Ovary (tissue), 9 donors: ENCODE measurements around the gene ADH1C. TPM values are rescaled to one million over a fixed set of nuclear protein-coding genes. Genes with fewer than 3 reads are reported as not detected.
A peak's percentile ranks its signal among the peaks of the same experiment; 100 is the strongest.

Experiments
- DNase-seq, 5 donors: peaks; one replicate each; pipeline ENCODE4 v3.0.0-alpha.2; 2019 to 2020
- H3K27ac ChIP-seq, 2 donors: fragments of 200-600 bp; one replicate each; pipeline versions ENCODE4 v1.5.1 to v1.8.0; 2019 to 2022
- H3K27me3 ChIP-seq: fragments of 200-600 bp; one replicate; pipeline ENCODE4 v1.8.0; 2022
- H3K36me3 ChIP-seq: fragments of 200-600 bp; sonication (generic); one replicate; pipeline ENCODE4 v1.5.1; 2019
- H3K4me1 ChIP-seq: one replicate; pipeline ENCODE4 v1.8.1; 2013; ENCODE audit warnings: mild to moderate bottlenecking, moderate library complexity; ENCODE audit not compliant: insufficient read depth
- H3K4me3 ChIP-seq: fragments of 200-600 bp; sonication (generic); one replicate; pipeline ENCODE4 v1.5.1; 2017
- H3K9me3 ChIP-seq, 2 donors: fragments of 200-600 bp in 1 of 2; sonication (generic) in 1 of 2; one replicate each; pipeline versions ENCODE4 v1.5.1 to v1.8.1; 2013 to 2019; ENCODE audit warnings: mild to moderate bottlenecking in 1 of 2, moderate library complexity in 1 of 2
- EP300 ChIP-seq: sonication (generic); formaldehyde crosslinking; IDR thresholded peaks from one replicate; pipeline ENCODE4 v1.6.1; 2017; ENCODE audit warnings: antibody characterized with exemption
- POLR2A ChIP-seq: fragments of 450-650 bp; IDR thresholded peaks from one replicate; pipeline ENCODE4 v1.6.1; 2017; ENCODE audit warnings: antibody characterized with exemption, mild to moderate bottlenecking, moderate library complexity
- WGBS, 3 donors: extraction: QIAGEN DNeasy Blood & Tissue Kit in 1 of 3; methylation state at CpG; one replicate each; pipeline versions ENCODE4 v1.1.5 to v1.1.7; 2013 to 2017; 5-methylcytosine and 5-hydroxymethylcytosine counted together
- intact Hi-C, 4 donors: fragments of 100-400 bp; cut with DNase I; formaldehyde crosslinking; loops; one replicate each; pipeline versions ENCODE4 v1.11.0 to v1.15.1; 2022 to 2023
- polyA plus RNA-seq, 2 donors: library from polyadenylated mRNA; stranded (reverse); fragments of 200-250 nt in 1 of 2; fragments of 350-450 nt in 1 of 2; fragmentation: Illumina TruSeq in 1 of 2; extraction: RNeasy Lipid Tissue Mini Kit (QIAGEN cat#74804) in 1 of 2; gene quantifications; one replicate each; pipeline ENCODE4 v1.2.3, GENCODE V29; 2013 to 2014
- total RNA-seq, 7 donors: library from RNA; depleted of rRNA in 2 of 7; stranded (reverse); fragments of >200 nt in 2 of 7; fragmentation: NEBNext Ultra II Directional in 3 of 7; extraction: Animal tissue kit (Norgen Biotek cat#: 25700) in 3 of 7; gene quantifications; one replicate each; pipeline versions ENCODE4 v1.1.0 to v1.2.4, GENCODE V29; 2016 to 2023
- TF ChIP-seq, protein P1 (sequence below), 3 donors: fragments of 450-650 bp in 2 of 3; fragments of 200-600 bp in 1 of 3; IDR thresholded peaks; one replicate each; pipeline versions ENCODE4 v1.5.1 to v1.8.0; 2016 to 2022; ENCODE audit warnings: antibody characterized with exemption in 3 of 3, mild to moderate bottlenecking in 1 of 3
- donor health status: DM: no; HTN: no; CAD: no; lungs with moderate emphysema.
- donor health status: DM: no; HTN: no; CAD: no.
- donor health status: Bipolar disorder and iron deficiency.
- donor health status: DM: yes; HTN: yes; CAD: no.
- donor health status: DM: no; HTN: no; CAD: no.
- donor health status: DM: yes; HTN: yes; CAD: no.

Gene ADH1C
- total and polyA plus RNA-seq, 9 donors = 1.5 to 21.6 (median 7.0) TPM

DNA sequence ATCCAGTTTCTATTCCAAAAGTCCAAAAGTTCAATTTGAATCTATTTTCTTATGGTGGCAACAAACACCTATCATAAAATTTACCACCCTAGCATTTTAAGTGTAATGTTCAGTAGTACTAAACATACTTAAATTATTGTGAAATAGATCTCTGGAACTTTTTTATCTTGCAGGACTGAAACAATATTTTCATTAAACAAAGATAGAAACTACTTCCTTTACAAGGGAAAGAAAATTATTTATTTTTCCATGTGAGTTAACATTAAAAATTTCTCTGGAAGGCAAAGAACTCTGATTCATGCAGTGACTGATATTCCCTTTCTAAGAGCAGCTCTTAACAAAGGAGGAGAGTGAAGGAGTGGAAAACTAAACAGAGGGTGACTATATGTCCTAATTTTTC lies 42.4 kb upstream of the ADH1C start:
- TF ChIP-seq EP300 (no peak), POLR2A (no peak)
- TF ChIP-seq, protein P1, sequence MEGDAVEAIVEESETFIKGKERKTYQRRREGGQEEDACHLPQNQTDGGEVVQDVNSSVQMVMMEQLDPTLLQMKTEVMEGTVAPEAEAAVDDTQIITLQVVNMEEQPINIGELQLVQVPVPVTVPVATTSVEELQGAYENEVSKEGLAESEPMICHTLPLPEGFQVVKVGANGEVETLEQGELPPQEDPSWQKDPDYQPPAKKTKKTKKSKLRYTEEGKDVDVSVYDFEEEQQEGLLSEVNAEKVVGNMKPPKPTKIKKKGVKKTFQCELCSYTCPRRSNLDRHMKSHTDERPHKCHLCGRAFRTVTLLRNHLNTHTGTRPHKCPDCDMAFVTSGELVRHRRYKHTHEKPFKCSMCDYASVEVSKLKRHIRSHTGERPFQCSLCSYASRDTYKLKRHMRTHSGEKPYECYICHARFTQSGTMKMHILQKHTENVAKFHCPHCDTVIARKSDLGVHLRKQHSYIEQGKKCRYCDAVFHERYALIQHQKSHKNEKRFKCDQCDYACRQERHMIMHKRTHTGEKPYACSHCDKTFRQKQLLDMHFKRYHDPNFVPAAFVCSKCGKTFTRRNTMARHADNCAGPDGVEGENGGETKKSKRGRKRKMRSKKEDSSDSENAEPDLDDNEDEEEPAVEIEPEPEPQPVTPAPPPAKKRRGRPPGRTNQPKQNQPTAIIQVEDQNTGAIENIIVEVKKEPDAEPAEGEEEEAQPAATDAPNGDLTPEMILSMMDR (IDR thresholded peaks at IDR 0.05) = no peak
- intact Hi-C loops = loop anchor here in 1 of 4 donors (10.0 kb wide), 1 partner anchor 70 kb away; the partner anchor contains the start of gene ADH1B
- Histone ChIP-seq H3K9me3 (peaks cover 0 to 2% of the 10 kb centered on the region in 2 donors), H3K4me3 (no peak overlapping the region), H3K4me1 (peaks cover 5% of the 10 kb centered on the region), H3K27ac (peak overlapping the region in 1 of 2 donors; percentile 79), H3K27me3 (no peaks in the 10 kb centered on the region), H3K36me3 (no peaks in the 10 kb centered on the region)
- no peak for DNase-seq

DNA sequence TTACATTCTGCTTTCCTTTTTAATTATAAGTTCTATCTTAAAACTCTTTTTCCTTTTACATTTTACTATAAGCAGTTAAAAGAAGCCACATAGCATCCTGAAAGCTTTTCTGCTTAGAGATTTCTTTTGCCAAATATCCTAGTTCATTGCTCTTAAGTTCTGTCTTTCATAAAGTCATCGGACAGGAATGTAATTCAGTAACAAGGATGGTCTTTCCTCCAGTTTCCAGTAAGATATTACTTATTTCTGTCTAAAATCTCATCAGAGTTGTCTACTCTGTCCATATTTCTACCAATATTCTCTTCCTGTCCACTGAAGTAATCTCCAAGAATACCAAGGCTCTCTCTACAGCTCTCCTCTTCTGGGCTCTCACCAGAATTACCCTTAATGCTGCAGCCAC lies 37.5 kb upstream of the ADH1C start:
- H3K27ac ChIP-seq = no peak overlapping the region
- no peaks in the 10 kb centered on the region for H3K36me3 ChIP-seq
- H3K4me1 ChIP-seq = no peaks in the 10 kb centered on the region
- intact Hi-C loops = loop anchor here in 1 of 4 donors (10.0 kb wide), 1 partner anchor 65 kb away; the partner anchor contains the start of gene ADH1B
- no peak for DNase-seq
- no peak for TF ChIP-seq EP300
- TF ChIP-seq, protein P1 (IDR thresholded peaks at IDR 0.05) = no peak
- no peak for TF ChIP-seq POLR2A
- no peaks in the 10 kb centered on the region for H3K27me3 ChIP-seq
- no peak overlapping the region for H3K4me3 ChIP-seq
- peaks cover 0 to 2% of the 10 kb centered on the region in 2 donors for H3K9me3 ChIP-seq
- 53 to 74% (median 56%) methylated on average over 1 of the region's 1 CpG for WGBS, 3 donors

DNA sequence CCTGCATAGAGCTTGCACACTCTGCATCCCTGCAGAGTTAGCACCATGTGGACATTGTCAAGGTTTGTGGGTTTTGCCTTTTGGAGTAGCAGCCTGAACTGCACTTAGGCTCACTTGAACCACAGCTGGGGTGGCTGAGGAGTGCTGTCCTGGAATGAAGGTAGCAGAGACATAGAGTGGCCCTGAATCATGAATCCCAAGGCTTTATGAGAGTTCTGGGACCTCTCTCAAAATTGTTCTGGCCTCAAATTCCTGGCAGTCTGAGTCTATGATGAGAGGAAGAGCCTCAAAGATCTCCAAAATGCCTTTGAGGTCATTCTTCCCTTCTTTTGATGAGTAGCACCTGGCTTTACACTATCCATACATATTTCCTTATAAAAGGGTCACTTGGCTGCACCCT lies 37.1 kb upstream of the ADH1C start:
- intact Hi-C loops = loop anchor here in 2 of 4 donors (5.0 to 10.0 kb wide), 3 partner anchors 65 to 87 kb away; partner anchors contain the start of gene ADH1B (in 2 of the 2)
- Histone ChIP-seq H3K4me3 (no peak overlapping the region), H3K27me3 (no peaks in the 10 kb centered on the region), H3K4me1 (no peaks in the 10 kb centered on the region), H3K36me3 (no peaks in the 10 kb centered on the region), H3K27ac (no peak overlapping the region), H3K9me3 (peaks cover 0 to 2% of the 10 kb centered on the region in 2 donors)
- TF ChIP-seq POLR2A = no peak
- TF ChIP-seq, protein P1 (IDR thresholded peaks at IDR 0.05) = no peak
- no peak for DNase-seq

DNA sequence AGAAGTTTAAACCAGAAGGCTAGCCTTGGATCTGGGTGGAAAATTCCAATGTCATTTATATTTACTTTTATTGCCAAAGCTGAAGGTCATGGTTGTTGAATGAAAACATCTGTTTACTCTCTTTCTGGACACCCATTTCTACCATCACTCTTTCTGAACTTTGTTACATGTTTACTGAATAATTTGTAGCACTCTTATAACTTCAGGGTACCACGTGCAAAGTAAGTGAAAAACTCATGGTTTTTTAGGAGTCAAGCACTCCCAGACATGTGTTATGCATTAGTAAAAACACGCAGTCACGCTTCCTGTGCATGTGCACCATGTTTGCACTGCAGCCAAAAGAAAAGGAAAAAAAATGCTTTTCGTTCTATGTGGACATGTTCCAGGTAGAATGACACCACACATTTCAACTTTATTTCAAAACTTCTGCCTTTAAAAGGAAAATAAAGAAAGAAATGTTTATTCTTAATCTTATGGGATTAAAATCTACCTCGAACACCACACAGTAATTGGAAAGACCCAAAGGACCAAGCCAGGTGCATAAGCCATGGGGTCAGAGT lies 31.4 kb upstream of the ADH1C start:
- peak overlapping the region; percentile 70 to 88 for H3K27ac ChIP-seq
- intact Hi-C loops = no loop called here
- peaks cover 9% of the 10 kb centered on the region for H3K4me1 ChIP-seq
- H3K27me3 ChIP-seq = no peaks in the 10 kb centered on the region
- WGBS, 3 donors = 4 to 8% (median 5%) methylated on average over 5 of the region's 5 CpGs
- TF ChIP-seq POLR2A = no peak
- peak; percentile 19 for TF ChIP-seq EP300
- peak; percentile 59 to 82 (median 64) for DNase-seq
- no peak overlapping the region for H3K4me3 ChIP-seq
- H3K36me3 ChIP-seq = no peaks in the 10 kb centered on the region
- no peaks in the 10 kb centered on the region for H3K9me3 ChIP-seq

DNA sequence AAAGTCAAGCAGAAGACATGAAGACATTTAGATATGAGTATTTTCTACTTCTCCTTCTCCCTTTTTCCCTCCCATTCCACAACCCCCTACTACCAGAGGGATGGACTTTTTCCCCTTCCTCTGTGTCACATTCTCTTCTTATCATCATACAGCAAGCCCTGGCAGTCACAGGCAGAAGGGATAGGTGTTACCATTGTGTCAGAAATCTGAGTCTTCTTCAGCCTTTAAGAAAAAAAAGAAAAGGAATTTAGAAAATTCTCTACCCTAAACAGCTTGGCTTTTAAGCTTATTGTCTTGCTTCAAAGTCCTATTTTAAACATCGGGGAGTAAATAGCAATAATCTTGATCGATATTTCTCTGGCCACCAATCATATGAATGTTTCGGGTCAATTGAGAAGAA lies 30.9 kb upstream of the ADH1C start:
- no peaks in the 10 kb centered on the region for H3K36me3 ChIP-seq
- no peak overlapping the region for H3K4me3 ChIP-seq
- H3K27ac ChIP-seq = peak overlapping the region; percentile 70 to 88
- TF ChIP-seq EP300 (no peak), POLR2A (no peak)
- TF ChIP-seq, protein P1 (IDR thresholded peaks at IDR 0.05) = no peak
- 8 to 14% (median 10%) methylated on average over 3 of the region's 3 CpGs for WGBS, 3 donors
- intact Hi-C loops = no loop called here
- no peaks in the 10 kb centered on the region for H3K9me3 ChIP-seq
- DNase-seq = no peak
- H3K4me1 ChIP-seq = peaks cover 9% of the 10 kb centered on the region
- no peaks in the 10 kb centered on the region for H3K27me3 ChIP-seq
